ENCODE data around the gene YIPF3. TPM values are rescaled to one million over a fixed set of nuclear protein-coding genes. Genes with fewer than 3 reads are reported as not detected.
"Not testable (repeated sequence)": the region's sequence is repeated elsewhere in the genome, so short reads cannot be mapped to it uniquely, and the experiment has no call there.

The YIPF3 gene
- total and polyA plus RNA-seq, 2 experiments from 2014 or later: 166 to 198 TPM

DNA sequence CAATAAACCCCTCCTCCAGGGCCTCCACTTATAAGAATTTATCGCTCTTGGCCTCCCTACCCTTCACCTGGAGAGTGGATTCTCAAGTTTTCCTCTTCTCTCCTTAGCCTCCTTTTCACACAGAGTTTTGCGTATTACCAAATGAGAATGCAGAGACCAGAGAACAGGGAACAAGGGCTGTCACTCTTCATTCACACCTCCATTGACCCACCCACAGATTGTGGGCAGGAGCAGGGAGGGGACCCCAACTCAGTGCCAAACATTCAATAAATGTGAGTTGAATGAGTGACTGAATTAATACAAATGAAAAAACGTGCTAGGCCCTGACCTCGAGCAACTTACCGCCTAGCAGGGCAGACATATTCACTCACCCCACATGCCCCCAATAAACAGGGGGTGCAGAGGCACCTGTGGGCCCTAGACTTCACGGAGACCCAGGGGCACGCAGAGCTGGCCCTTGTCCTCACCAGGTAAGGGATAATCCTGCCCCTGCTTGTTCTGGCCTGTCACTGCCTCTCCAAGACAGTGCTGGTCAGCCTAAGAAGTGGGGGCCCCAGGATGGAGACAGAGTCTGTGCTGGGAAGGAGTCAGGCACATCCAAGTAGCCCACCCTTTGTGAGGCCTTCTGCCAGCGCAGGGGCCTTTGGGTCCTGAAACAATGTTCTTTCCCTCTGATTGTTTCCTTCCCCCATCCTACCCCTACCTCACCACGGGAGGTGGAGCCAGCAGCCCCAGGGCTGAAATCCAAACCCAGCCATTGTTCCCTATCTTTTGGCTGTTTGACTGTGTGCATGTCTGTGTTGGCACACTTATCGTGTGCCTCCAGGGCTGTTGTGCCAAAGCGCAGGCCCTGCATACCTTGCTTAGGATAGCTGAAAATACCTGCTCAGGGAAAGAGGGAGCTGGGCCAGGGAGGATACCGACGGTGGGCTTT is 47.7 kb downstream of the YIPF3 start:
- Histone ChIP-seq H3K4me3 (no peak overlapping the region), H3K4me1 (ENCODE audit: insufficient read depth) (no peaks in the 10 kb centered on the region), H3K9me3 (ENCODE audit: low read depth) (no peaks in the 10 kb centered on the region), H4K20me1 (ENCODE audit: insufficient read depth, poor library complexity, severe bottlenecking) (no peaks in the 10 kb centered on the region), H3K36me3 (replicated peaks; ENCODE audit: insufficient read depth, low read depth) (no peaks in the 10 kb centered on the region), H3K9me2 (replicated peaks; ENCODE audit: insufficient read depth) (no peaks in the 10 kb centered on the region), H3K27ac (no peak overlapping the region), H3K4me2 (no peak overlapping the region), H3K79me2 (no peaks in the 10 kb centered on the region), H3K27me3 (no peaks in the 10 kb centered on the region), H2AFZ (no peak overlapping the region)
- WGBS (ENCODE audit: low lambda C conversion rate, missing lambda C conversion rate): 68% methylated on average over 13 of the region's 13 CpGs
- no peak for DNase-seq (ENCODE audit: low spot score)
- TF ChIP-seq EZH2phosphoT487 (IDR thresholded peaks at IDR 0.05; ENCODE audit: low read depth, severe bottlenecking, unreplicated experiment) (no peak), EZH2 (IDR thresholded peaks at IDR 0.05; ENCODE audit: borderline replicate concordance) (no peak)
- TF ChIP-seq, protein P1, sequence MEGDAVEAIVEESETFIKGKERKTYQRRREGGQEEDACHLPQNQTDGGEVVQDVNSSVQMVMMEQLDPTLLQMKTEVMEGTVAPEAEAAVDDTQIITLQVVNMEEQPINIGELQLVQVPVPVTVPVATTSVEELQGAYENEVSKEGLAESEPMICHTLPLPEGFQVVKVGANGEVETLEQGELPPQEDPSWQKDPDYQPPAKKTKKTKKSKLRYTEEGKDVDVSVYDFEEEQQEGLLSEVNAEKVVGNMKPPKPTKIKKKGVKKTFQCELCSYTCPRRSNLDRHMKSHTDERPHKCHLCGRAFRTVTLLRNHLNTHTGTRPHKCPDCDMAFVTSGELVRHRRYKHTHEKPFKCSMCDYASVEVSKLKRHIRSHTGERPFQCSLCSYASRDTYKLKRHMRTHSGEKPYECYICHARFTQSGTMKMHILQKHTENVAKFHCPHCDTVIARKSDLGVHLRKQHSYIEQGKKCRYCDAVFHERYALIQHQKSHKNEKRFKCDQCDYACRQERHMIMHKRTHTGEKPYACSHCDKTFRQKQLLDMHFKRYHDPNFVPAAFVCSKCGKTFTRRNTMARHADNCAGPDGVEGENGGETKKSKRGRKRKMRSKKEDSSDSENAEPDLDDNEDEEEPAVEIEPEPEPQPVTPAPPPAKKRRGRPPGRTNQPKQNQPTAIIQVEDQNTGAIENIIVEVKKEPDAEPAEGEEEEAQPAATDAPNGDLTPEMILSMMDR (IDR thresholded peaks at IDR 0.05; ENCODE audit: poor library complexity): no peak

DNA sequence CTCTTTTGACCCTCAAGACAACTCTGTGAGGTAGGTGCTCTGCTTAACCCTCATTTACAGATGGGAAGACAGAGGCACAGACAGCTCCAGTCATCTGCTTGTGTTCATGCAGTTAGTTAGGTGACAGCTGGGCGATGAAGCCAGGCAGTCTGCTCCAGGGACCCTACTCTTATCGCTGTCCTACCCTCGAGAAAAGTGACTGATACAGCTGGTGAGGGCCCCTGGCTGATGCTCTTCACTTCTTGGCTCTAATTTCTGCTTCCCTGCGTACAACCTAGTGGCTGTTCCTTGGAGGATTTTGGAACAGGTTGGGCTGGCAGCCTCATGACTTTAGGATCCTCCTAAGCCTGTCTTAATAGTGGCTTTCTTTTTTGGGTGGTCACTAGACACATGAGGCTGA is 48.5 kb downstream of the YIPF3 start:
- no peaks in the 10 kb centered on the region for H3K4me1 ChIP-seq (ENCODE audit: insufficient read depth)
- no peak overlapping the region for H2AFZ ChIP-seq
- no peaks in the 10 kb centered on the region for H3K79me2 ChIP-seq
- WGBS (ENCODE audit: low lambda C conversion rate, missing lambda C conversion rate): 81% methylated on average over 4 of the region's 4 CpGs
- no peak overlapping the region for H3K27ac ChIP-seq
- H3K9me2 ChIP-seq (replicated peaks; ENCODE audit: insufficient read depth): no peaks in the 10 kb centered on the region
- H3K4me3 ChIP-seq: no peak overlapping the region
- no peak overlapping the region for H3K4me2 ChIP-seq
- TF ChIP-seq EZH2 (IDR thresholded peaks at IDR 0.05; ENCODE audit: borderline replicate concordance) (no peak), EZH2phosphoT487 (IDR thresholded peaks at IDR 0.05; ENCODE audit: low read depth, severe bottlenecking, unreplicated experiment) (no peak)
- TF ChIP-seq, protein P1 (IDR thresholded peaks at IDR 0.05; ENCODE audit: poor library complexity): no peak
- H3K36me3 ChIP-seq (replicated peaks; ENCODE audit: insufficient read depth, low read depth): no peaks in the 10 kb centered on the region
- H3K9me3 ChIP-seq (ENCODE audit: low read depth): no peaks in the 10 kb centered on the region
- no peaks in the 10 kb centered on the region for H3K27me3 ChIP-seq
- no peak for DNase-seq (ENCODE audit: low spot score)
- H4K20me1 ChIP-seq (ENCODE audit: insufficient read depth, poor library complexity, severe bottlenecking): no peaks in the 10 kb centered on the region

DNA sequence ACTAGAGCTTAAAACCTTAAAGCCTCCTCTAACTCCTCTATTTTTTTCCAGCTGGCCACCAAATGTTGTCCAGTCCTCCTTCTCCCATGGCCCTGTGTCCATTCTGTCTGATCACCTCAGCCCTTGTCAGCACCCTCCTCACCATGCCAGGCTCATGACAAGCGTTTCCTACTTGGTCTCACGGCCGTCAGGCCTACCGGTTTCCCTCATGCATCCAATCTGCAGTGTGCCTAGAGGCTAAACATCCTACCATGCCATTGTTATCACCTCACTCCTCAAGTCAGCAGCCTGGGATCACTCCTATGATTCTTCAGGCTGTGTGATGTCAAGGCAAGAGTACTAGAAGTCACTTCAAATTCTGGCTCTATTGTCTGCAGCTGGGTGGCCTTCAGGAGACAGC is 49.0 kb downstream of the YIPF3 start:
- WGBS (ENCODE audit: low lambda C conversion rate, missing lambda C conversion rate): 77% methylated on average over 4 of the region's 4 CpGs
- no peaks in the 10 kb centered on the region for H4K20me1 ChIP-seq (ENCODE audit: insufficient read depth, poor library complexity, severe bottlenecking)
- H3K27ac ChIP-seq: no peak overlapping the region
- H3K9me2 ChIP-seq (replicated peaks; ENCODE audit: insufficient read depth): no peaks in the 10 kb centered on the region
- H3K79me2 ChIP-seq: no peaks in the 10 kb centered on the region
- no peak for DNase-seq (ENCODE audit: low spot score)
- no peak overlapping the region for H3K4me3 ChIP-seq
- no peak overlapping the region for H3K4me2 ChIP-seq
- no peaks in the 10 kb centered on the region for H3K27me3 ChIP-seq
- H3K4me1 ChIP-seq (ENCODE audit: insufficient read depth): no peaks in the 10 kb centered on the region
- H2AFZ ChIP-seq: no peak overlapping the region
- TF ChIP-seq EZH2phosphoT487 (IDR thresholded peaks at IDR 0.05; ENCODE audit: low read depth, severe bottlenecking, unreplicated experiment) (no peak), EZH2 (IDR thresholded peaks at IDR 0.05; ENCODE audit: borderline replicate concordance) (no peak)
- TF ChIP-seq, protein P1 (IDR thresholded peaks at IDR 0.05; ENCODE audit: poor library complexity): no peak
- H3K9me3 ChIP-seq (ENCODE audit: low read depth): no peaks in the 10 kb centered on the region
- no peaks in the 10 kb centered on the region for H3K36me3 ChIP-seq (replicated peaks; ENCODE audit: insufficient read depth, low read depth)

DNA sequence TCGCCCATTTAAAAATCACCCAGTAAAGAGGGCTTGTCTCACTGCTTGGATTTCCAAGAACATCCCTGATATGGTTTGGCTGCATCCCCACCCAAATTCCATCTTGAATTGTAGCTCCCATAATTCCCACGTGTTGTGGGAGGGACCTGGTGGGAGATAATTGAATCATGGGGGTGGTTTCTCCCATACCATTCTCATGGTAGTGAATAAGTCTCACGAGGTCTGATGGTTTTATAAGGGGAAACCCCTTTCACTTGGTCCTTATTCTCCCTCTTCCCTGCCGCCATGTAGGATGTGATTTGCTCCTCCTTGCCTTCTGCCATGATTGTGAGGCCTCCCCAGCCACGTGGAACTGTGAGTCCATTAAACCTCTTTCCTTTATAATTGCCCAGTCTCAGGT is 49.5 kb downstream of the YIPF3 start:
- not testable (repeated sequence) for DNase-seq (ENCODE audit: low spot score); H3K79me2 ChIP-seq; H3K9me3 ChIP-seq (ENCODE audit: low read depth); H3K4me1 ChIP-seq (ENCODE audit: insufficient read depth); H3K4me2 ChIP-seq; H3K27me3 ChIP-seq; H4K20me1 ChIP-seq (ENCODE audit: insufficient read depth, poor library complexity, severe bottlenecking); H3K27ac ChIP-seq; H3K9me2 ChIP-seq (replicated peaks; ENCODE audit: insufficient read depth); H2AFZ ChIP-seq; H3K36me3 ChIP-seq (replicated peaks; ENCODE audit: insufficient read depth, low read depth); H3K4me3 ChIP-seq
- 75% methylated on average over 5 of the region's 5 CpGs for WGBS (ENCODE audit: low lambda C conversion rate, missing lambda C conversion rate)

Data from hepatocyte (in vitro differentiated cells).